Measurements from ENCODE around the gene PIGX.

- TF ChIP-seq POLR2AphosphoS5 (IDR thresholded peaks at IDR 0.05): no peak
- TF ChIP-seq, protein P1, sequence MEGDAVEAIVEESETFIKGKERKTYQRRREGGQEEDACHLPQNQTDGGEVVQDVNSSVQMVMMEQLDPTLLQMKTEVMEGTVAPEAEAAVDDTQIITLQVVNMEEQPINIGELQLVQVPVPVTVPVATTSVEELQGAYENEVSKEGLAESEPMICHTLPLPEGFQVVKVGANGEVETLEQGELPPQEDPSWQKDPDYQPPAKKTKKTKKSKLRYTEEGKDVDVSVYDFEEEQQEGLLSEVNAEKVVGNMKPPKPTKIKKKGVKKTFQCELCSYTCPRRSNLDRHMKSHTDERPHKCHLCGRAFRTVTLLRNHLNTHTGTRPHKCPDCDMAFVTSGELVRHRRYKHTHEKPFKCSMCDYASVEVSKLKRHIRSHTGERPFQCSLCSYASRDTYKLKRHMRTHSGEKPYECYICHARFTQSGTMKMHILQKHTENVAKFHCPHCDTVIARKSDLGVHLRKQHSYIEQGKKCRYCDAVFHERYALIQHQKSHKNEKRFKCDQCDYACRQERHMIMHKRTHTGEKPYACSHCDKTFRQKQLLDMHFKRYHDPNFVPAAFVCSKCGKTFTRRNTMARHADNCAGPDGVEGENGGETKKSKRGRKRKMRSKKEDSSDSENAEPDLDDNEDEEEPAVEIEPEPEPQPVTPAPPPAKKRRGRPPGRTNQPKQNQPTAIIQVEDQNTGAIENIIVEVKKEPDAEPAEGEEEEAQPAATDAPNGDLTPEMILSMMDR (IDR thresholded peaks at IDR 0.05; ENCODE audit: poor library complexity, severe bottlenecking): no peak
- TF ChIP-seq EP300 (conservative IDR thresholded peaks at IDR 0.05; ENCODE audit: poor library complexity, severe bottlenecking): no peak
- no peak for TF ChIP-seq SMC3 (conservative IDR thresholded peaks at IDR 0.05; ENCODE audit: poor library complexity)
- TF ChIP-seq, protein P2, sequence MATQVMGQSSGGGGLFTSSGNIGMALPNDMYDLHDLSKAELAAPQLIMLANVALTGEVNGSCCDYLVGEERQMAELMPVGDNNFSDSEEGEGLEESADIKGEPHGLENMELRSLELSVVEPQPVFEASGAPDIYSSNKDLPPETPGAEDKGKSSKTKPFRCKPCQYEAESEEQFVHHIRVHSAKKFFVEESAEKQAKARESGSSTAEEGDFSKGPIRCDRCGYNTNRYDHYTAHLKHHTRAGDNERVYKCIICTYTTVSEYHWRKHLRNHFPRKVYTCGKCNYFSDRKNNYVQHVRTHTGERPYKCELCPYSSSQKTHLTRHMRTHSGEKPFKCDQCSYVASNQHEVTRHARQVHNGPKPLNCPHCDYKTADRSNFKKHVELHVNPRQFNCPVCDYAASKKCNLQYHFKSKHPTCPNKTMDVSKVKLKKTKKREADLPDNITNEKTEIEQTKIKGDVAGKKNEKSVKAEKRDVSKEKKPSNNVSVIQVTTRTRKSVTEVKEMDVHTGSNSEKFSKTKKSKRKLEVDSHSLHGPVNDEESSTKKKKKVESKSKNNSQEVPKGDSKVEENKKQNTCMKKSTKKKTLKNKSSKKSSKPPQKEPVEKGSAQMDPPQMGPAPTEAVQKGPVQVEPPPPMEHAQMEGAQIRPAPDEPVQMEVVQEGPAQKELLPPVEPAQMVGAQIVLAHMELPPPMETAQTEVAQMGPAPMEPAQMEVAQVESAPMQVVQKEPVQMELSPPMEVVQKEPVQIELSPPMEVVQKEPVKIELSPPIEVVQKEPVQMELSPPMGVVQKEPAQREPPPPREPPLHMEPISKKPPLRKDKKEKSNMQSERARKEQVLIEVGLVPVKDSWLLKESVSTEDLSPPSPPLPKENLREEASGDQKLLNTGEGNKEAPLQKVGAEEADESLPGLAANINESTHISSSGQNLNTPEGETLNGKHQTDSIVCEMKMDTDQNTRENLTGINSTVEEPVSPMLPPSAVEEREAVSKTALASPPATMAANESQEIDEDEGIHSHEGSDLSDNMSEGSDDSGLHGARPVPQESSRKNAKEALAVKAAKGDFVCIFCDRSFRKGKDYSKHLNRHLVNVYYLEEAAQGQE (IDR thresholded peaks at IDR 0.05; ENCODE audit: borderline replicate concordance): no peak
Measured at GRCh38 chr3:196741249-196741889, 29.2 kb downstream of the PIGX start.

All from neural cell (in vitro differentiated cells).